A549 (cell line): ENCODE data around the gene STRADA. TPM values are rescaled to one million over a fixed set of nuclear protein-coding genes. Genes with fewer than 3 reads are reported as not detected.

Source experiments
- ATAC-seq, 2 experiments: fragments of 200-7000 bp in 1 of 2; fragments of >200 bp in 1 of 2; cut with Nextera tagmentation in 1 of 2; cut with Tn5 transposase in 1 of 2; 3 replicates each; pipeline versions ENCODE4 v1.8.0 to v1.9.1; 2018 to 2020; ENCODE audit warnings: mild to moderate bottlenecking in 1 of 2, moderate library complexity in 1 of 2
- CTCF ChIA-PET: fragments of 300-600 bp; sonication (Branson Sonifier 250); formaldehyde crosslinking; extraction: SDS; loops from one replicate; lab custom pipeline; 2021; ENCODE audit warnings: antibody characterized with exemption, inconsistent platforms; lab: Yijun Ruan, JAX
- POLR2A ChIA-PET: fragments of 350-600 bp; formaldehyde crosslinking; extraction: SDS; loops from one replicate; lab custom pipeline; 2021; ENCODE audit warnings: antibody characterized with exemption, inconsistent platforms; lab: Yijun Ruan, JAX
- DNase-seq, 2 experiments: peaks; one replicate each; pipeline versions ENCODE4 v3.0.0 to v3.0.0-alpha.2; 2011 to 2016; ENCODE audit warnings: low read depth in 1 of 2, low spot score in 1 of 2
- FAIRE-seq: peaks from 2 replicates; lab custom pipeline; 2011; peaks lifted over from hg19 to GRCh38; lab: Jason Lieb, UNC
- H3K27ac ChIP-seq, 2 experiments: fragments of >200 bp; sonication (Bioruptor Twin); formaldehyde crosslinking; 3 replicates each; pipeline ENCODE4 v1.5.1; 2016 to 2017
- H3K4me1 ChIP-seq: fragments of >200 bp; sonication (Bioruptor Twin); formaldehyde crosslinking; 3 replicates; pipeline ENCODE4 v1.6.1; 2016
- H3K4me2 ChIP-seq: fragments of >200 bp; sonication (Bioruptor Twin); formaldehyde crosslinking; 3 replicates; pipeline ENCODE4 v1.6.1; 2016
- H3K4me3 ChIP-seq: fragments of >200 bp; sonication (Bioruptor Twin); formaldehyde crosslinking; 3 replicates; pipeline ENCODE4 v1.5.1; 2016
- H3K9me3 ChIP-seq: fragments of >200 bp; sonication (Bioruptor Twin); formaldehyde crosslinking; 3 replicates; pipeline ENCODE4 v1.6.1; 2016
- CBX2 ChIP-seq: fragments of 200-600 bp; sonication (generic); IDR thresholded peaks from 2 replicates; pipeline ENCODE4 v1.6.1; 2016; ENCODE audit warnings: low read depth, mild to moderate bottlenecking, borderline replicate concordance
- CBX8 ChIP-seq: fragments of 200-600 bp; sonication (generic); IDR thresholded peaks from 2 replicates; pipeline ENCODE4 v1.6.1; 2016
- CHD4 ChIP-seq: fragments of 200-600 bp; sonication (generic); IDR thresholded peaks from 2 replicates; pipeline ENCODE4 v1.6.1; 2016; ENCODE audit warnings: antibody characterized with exemption, mild to moderate bottlenecking, borderline replicate concordance
- EHF ChIP-seq: fragments of 250-450 bp; sonication (Bioruptor Pico); IDR thresholded peaks from 2 replicates; pipeline ENCODE4 v1.5.0; 2020; ENCODE audit warnings: mild to moderate bottlenecking
- EP300 ChIP-seq, 2 experiments: fragments of >200 bp; sonication (Bioruptor Twin); formaldehyde crosslinking; IDR thresholded peaks; 2 replicates in 1 of 2; 3 replicates in 1 of 2; pipeline ENCODE4 v1.6.1; 2016 to 2017
- FOSL2 ChIP-seq, 2 experiments: fragments of 450-650 bp in 1 of 2; fragments of >200 bp in 1 of 2; sonication (Bioruptor Twin) in 1 of 2; formaldehyde crosslinking; IDR thresholded peaks; 2 replicates each; pipeline versions ENCODE4 v1.5.0 to v1.6.1; 2016 to 2020; ENCODE audit warnings: mild to moderate bottlenecking in 1 of 2, moderate library complexity in 1 of 2
- FOXS1 ChIP-seq: fragments of 250-450 bp; sonication (Bioruptor Pico); IDR thresholded peaks from 2 replicates; pipeline ENCODE4 v1.5.0; 2020; ENCODE audit warnings: mild to moderate bottlenecking, moderate library complexity
- GATA3 ChIP-seq: IDR thresholded peaks from 2 replicates; pipeline ENCODE4 v1.6.1; 2012; ENCODE audit warnings: borderline replicate concordance
- HOXB13 ChIP-seq: fragments of 250-450 bp; sonication (Bioruptor Pico); IDR thresholded peaks from 2 replicates; pipeline ENCODE4 v1.5.0; 2020; ENCODE audit warnings: low read depth, mild to moderate bottlenecking, moderate library complexity
- HOXB5 ChIP-seq: fragments of 250-450 bp; sonication (Bioruptor Pico); IDR thresholded peaks from 2 replicates; pipeline ENCODE4 v1.5.0; 2020; ENCODE audit warnings: mild to moderate bottlenecking, moderate library complexity
- NFE2L2 ChIP-seq: fragments of 150-350 bp; conservative IDR thresholded peaks from 2 replicates; pipeline ENCODE4 v1.6.1; 2014; ENCODE audit warnings: low read length
- NR3C1 ChIP-seq: fragments of >200 bp; sonication (Bioruptor Twin); formaldehyde crosslinking; IDR thresholded peaks from 3 replicates; pipeline ENCODE4 v1.6.1; 2017
- POLR2A ChIP-seq: IDR thresholded peaks from 2 replicates; pipeline ENCODE4 v1.6.1; 2012; ENCODE audit warnings: mild to moderate bottlenecking, low read length
- RCOR1 ChIP-seq: fragments of 150-350 bp; IDR thresholded peaks from 2 replicates; pipeline ENCODE4 v1.6.1; 2014; ENCODE audit warnings: antibody characterized with exemption, low read length, low read depth
- RFX5 ChIP-seq: fragments of 450-650 bp; IDR thresholded peaks from 2 replicates; pipeline ENCODE4 v1.7.1; 2014; ENCODE audit warnings: antibody characterized with exemption, mild to moderate bottlenecking, moderate library complexity
- SREBF2 ChIP-seq: fragments of 450-650 bp; IDR thresholded peaks from 2 replicates; pipeline ENCODE4 v1.6.1; 2014; ENCODE audit warnings: mild to moderate bottlenecking, moderate library complexity
- TP53 ChIP-seq: fragments of 250-450 bp; sonication (Bioruptor Pico); IDR thresholded peaks from 2 replicates; pipeline ENCODE4 v1.5.0; 2021; ENCODE audit warnings: mild to moderate bottlenecking, moderate library complexity
- ZNF302 ChIP-seq: fragments of 250-450 bp; sonication (Bioruptor Pico); IDR thresholded peaks from 2 replicates; pipeline ENCODE4 v1.9.0; 2021; ENCODE audit warnings: inconsistent platforms, mild to moderate bottlenecking, moderate library complexity
- WGBS: methylation state at CpG from one replicate; pipeline ENCODE4 v1.1.6; 2017; ENCODE audit errors: missing lambda C conversion rate; 5-methylcytosine and 5-hydroxymethylcytosine counted together
- polyA plus RNA-seq, 4 experiments: library from polyadenylated mRNA; depleted of rRNA in 3 of 4; stranded (reverse); fragments of >200 nt; fragmentation: RNase III in 1 of 4; extraction: RNeasy Plus Mini Kit Qiagen cat#74134 plus additional on column Dnase treatment in 1 of 4; gene quantifications; 2 replicates in 3 of 4; 3 replicates in 1 of 4; pipeline ENCODE4 v1.2.3, GENCODE V29; 2011 to 2017
- TF ChIP-seq, protein P1 (sequence below): fragments of >200 bp; sonication (Bioruptor Twin); formaldehyde crosslinking; IDR thresholded peaks from 3 replicates; pipeline ENCODE4 v1.6.1; 2016
- TF ChIP-seq, protein P2 (sequence below): fragments of 250-450 bp; sonication (Bioruptor Pico); IDR thresholded peaks from 2 replicates; pipeline ENCODE4 v1.5.0; 2020; ENCODE audit warnings: low read depth, mild to moderate bottlenecking, moderate library complexity
- TF ChIP-seq, protein P3 (sequence below): fragments of 200-600 bp; sonication (generic); IDR thresholded peaks from 2 replicates; pipeline ENCODE4 v1.6.1; 2016; ENCODE audit warnings: antibody characterized with exemption, mild to moderate bottlenecking, moderate library complexity
- TF ChIP-seq, protein P4 (sequence below): fragments of >200 bp; sonication (Bioruptor Twin); formaldehyde crosslinking; IDR thresholded peaks from 2 replicates; pipeline ENCODE4 v1.6.1; 2016
- TF ChIP-seq, protein P5 (sequence below): IDR thresholded peaks from 2 replicates; pipeline ENCODE4 v1.6.1; 2012
- TF ChIP-seq, protein P6 (sequence below): IDR thresholded peaks from 2 replicates; pipeline ENCODE4 v1.6.1; 2012; ENCODE audit warnings: low read depth, borderline replicate concordance

STRADA gene
- polyA plus RNA-seq, 2 of the 4 experiments (the other 2 are of a cell fraction) = 30.3 to 33.0 TPM

DNA sequence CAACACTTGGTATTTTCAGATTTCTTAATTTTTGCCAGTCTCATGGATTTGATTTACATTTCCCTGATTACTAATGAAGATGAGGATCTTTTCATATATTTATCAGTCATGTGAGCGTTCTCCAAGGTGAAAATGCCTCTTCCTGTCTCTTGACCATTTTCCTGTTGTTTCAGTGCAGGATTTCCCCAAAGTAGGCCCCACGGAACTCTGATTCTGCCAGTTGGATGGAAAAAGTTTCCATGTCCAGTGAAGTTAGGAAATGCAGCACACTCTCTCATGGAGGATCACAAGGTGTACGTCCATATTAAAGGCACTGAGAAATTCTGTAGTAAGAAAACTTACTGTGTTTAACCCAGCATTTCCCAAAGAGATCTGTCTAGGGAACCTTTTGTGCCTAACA is 25.2 kb downstream of the STRADA start (continued):
- TF ChIP-seq, protein P1, sequence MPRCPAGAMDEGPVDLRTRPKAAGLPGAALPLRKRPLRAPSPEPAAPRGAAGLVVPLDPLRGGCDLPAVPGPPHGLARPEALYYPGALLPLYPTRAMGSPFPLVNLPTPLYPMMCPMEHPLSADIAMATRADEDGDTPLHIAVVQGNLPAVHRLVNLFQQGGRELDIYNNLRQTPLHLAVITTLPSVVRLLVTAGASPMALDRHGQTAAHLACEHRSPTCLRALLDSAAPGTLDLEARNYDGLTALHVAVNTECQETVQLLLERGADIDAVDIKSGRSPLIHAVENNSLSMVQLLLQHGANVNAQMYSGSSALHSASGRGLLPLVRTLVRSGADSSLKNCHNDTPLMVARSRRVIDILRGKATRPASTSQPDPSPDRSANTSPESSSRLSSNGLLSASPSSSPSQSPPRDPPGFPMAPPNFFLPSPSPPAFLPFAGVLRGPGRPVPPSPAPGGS = no peak
- TF ChIP-seq NFE2L2 (no peak), GATA3 (no peak)

DNA sequence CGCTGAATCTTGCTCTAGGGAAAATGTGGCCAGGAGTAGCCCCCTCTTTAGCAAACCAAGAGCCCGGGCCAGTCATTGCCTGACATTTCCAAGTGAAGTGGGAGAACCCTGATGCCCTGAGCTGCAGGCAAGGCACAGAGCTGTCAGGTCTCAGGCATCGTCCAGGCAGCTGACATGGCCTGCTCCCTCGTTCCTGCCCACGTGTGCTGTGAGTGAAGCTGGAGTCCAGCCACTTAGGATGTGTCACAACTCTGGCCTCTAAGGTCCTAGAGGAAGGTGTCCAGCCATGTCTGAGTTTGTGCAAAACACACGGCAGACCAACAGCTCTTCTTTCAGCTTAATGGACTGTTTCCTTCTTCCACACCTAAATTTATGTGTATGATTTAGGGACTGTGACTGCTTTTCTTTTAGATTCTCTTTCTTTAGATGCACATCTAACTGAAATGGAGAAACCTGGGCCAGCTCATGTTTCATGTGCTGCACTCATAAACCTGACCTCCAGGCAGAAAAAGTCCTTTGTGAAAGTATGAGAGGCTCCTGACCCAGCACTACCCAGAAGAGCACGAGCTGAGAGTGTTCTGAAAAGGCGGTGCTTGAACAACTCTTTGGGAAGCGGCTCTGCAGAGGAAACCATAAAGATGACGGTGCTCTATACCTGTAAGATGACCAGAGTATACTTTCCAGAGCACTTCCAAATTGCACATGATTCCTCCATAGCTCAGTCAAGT is 26.9 kb downstream of the STRADA start:
- FAIRE-seq = no peak
- Histone ChIP-seq H3K4me2 (no peak overlapping the region), H3K4me3 (no peak overlapping the region), H3K27ac (no peak overlapping the region), H3K4me1 (no peaks in the 10 kb centered on the region), H3K9me3 (no peaks in the 10 kb centered on the region)
- TF ChIP-seq CBX2 (no peak), RCOR1 (no peak), RFX5 (no peak), FOSL2 (IDR thresholded peaks at IDR 0.05) (no peak), FOSL2 (CRISPR knock-in tag; IDR thresholded peaks at IDR 0.05) (no peak), EP300 (IDR thresholded peaks at IDR 0.05) (no peak), NFE2L2 (no peak), GATA3 (no peak), TP53 (CRISPR knock-in tag) (no peak), ZNF302 (CRISPR knock-in tag) (no peak)
- TF ChIP-seq, protein P2, sequence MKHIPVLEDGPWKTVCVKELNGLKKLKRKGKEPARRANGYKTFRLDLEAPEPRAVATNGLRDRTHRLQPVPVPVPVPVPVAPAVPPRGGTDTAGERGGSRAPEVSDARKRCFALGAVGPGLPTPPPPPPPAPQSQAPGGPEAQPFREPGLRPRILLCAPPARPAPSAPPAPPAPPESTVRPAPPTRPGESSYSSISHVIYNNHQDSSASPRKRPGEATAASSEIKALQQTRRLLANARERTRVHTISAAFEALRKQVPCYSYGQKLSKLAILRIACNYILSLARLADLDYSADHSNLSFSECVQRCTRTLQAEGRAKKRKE = no peak
- TF ChIP-seq, protein P3, sequence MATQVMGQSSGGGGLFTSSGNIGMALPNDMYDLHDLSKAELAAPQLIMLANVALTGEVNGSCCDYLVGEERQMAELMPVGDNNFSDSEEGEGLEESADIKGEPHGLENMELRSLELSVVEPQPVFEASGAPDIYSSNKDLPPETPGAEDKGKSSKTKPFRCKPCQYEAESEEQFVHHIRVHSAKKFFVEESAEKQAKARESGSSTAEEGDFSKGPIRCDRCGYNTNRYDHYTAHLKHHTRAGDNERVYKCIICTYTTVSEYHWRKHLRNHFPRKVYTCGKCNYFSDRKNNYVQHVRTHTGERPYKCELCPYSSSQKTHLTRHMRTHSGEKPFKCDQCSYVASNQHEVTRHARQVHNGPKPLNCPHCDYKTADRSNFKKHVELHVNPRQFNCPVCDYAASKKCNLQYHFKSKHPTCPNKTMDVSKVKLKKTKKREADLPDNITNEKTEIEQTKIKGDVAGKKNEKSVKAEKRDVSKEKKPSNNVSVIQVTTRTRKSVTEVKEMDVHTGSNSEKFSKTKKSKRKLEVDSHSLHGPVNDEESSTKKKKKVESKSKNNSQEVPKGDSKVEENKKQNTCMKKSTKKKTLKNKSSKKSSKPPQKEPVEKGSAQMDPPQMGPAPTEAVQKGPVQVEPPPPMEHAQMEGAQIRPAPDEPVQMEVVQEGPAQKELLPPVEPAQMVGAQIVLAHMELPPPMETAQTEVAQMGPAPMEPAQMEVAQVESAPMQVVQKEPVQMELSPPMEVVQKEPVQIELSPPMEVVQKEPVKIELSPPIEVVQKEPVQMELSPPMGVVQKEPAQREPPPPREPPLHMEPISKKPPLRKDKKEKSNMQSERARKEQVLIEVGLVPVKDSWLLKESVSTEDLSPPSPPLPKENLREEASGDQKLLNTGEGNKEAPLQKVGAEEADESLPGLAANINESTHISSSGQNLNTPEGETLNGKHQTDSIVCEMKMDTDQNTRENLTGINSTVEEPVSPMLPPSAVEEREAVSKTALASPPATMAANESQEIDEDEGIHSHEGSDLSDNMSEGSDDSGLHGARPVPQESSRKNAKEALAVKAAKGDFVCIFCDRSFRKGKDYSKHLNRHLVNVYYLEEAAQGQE = no peak
- ChIA-PET CTCF (interaction anchor here (0.7 to 3.6 kb wide), 6 partner anchors 11 to 134 kb away, joined by 3 to 17 read pairs (median 4); no protein-coding TSS in a partner anchor), POLR2A (interaction anchor here (0.6 kb wide), 1 partner anchor 27 kb away, joined by 3 read pairs; no protein-coding TSS in a partner anchor)
- DNase-seq = no peak
- ATAC-seq = peak; percentile 39 to 54; a peak in 3 of 6 replicates
- 82% methylated on average over 10 of the region's 10 CpGs for WGBS

DNA sequence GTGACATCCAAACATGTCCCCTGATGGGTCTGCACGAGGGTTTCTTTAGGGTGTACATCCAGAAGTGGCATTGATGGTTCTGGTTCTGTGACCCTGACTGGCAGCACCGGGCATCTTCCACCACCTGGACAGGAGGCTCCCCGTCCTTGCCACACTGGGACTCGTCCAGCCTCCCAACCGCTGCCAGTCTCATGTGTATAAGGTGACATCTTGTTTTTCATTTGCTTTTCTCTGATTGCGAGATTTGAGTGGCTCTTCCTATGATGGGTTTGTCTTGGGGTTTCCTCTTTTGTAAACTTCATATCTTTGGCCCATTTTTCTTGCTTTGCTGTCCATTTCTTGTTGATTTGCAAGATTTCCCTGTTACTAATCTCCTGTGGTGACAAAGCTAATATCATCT is 32.5 kb downstream of the STRADA start:
- H3K9me3 ChIP-seq = no peaks in the 10 kb centered on the region
- no peak overlapping the region for H3K27ac ChIP-seq
- POLR2A ChIA-PET = no interaction called here
- ATAC-seq = no peak
- 90% methylated on average over 6 of the region's 6 CpGs for WGBS
- no peak for TF ChIP-seq HOXB5 (CRISPR knock-in tag)
- TF ChIP-seq NR3C1 = no peak
- TF ChIP-seq SREBF2 = no peak
- no peak for TF ChIP-seq CBX8
- TF ChIP-seq HOXB13 = no peak
- TF ChIP-seq FOXS1 (CRISPR knock-in tag) = no peak
- TF ChIP-seq CBX2 = no peak
- TF ChIP-seq, protein P4, sequence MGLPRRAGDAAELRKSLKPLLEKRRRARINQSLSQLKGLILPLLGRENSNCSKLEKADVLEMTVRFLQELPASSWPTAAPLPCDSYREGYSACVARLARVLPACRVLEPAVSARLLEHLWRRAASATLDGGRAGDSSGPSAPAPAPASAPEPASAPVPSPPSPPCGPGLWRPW = no peak
- TF ChIP-seq POLR2A = no peak
- no peak for TF ChIP-seq CHD4
- TF ChIP-seq, protein P5, sequence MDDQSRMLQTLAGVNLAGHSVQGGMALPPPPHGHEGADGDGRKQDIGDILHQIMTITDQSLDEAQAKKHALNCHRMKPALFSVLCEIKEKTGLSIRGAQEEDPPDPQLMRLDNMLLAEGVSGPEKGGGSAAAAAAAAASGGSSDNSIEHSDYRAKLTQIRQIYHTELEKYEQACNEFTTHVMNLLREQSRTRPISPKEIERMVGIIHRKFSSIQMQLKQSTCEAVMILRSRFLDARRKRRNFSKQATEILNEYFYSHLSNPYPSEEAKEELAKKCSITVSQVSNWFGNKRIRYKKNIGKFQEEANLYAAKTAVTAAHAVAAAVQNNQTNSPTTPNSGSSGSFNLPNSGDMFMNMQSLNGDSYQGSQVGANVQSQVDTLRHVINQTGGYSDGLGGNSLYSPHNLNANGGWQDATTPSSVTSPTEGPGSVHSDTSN = no peak
- TF ChIP-seq, protein P6, sequence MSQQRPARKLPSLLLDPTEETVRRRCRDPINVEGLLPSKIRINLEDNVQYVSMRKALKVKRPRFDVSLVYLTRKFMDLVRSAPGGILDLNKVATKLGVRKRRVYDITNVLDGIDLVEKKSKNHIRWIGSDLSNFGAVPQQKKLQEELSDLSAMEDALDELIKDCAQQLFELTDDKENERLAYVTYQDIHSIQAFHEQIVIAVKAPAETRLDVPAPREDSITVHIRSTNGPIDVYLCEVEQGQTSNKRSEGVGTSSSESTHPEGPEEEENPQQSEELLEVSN = no peak
- TF ChIP-seq EHF = no peak
- TF ChIP-seq, all 56 proteins: peak for 0
- CTCF ChIA-PET = interaction anchor here (0.6 to 1.6 kb wide), 3 partner anchors 8 to 296 kb away, joined by 3 to 5 read pairs (median 3); no protein-coding TSS in a partner anchor
- no peak for FAIRE-seq
- no peaks in the 10 kb centered on the region for H3K4me1 ChIP-seq
- no peak overlapping the region for H3K4me2 ChIP-seq
- no peak for DNase-seq
- no peak overlapping the region for H3K4me3 ChIP-seq
